Transverse colon (tissue), 4 donors: ENCODE data around the gene KCNQ2. TPM values are rescaled to one million over a fixed set of nuclear protein-coding genes. Genes with fewer than 3 reads are reported as not detected.

Source experiments
- DNase-seq: peaks from one replicate; pipeline ENCODE4 v3.0.0-alpha.2; 2019
- H3K27ac ChIP-seq, 4 donors: fragments of 200-600 bp; sonication (generic); 2 replicates each; pipeline ENCODE4 v1.5.1; 2016 to 2018; ENCODE audit warnings: inconsistent platforms in 4 of 4
- H3K27me3 ChIP-seq: fragments of 200-600 bp; sonication (generic); 2 replicates; pipeline ENCODE4 v1.5.1; 2017; ENCODE audit warnings: inconsistent platforms
- H3K36me3 ChIP-seq, 4 donors: fragments of 200-600 bp; sonication (generic); 2 replicates each; pipeline ENCODE4 v1.5.1; 2017 to 2019; ENCODE audit warnings: inconsistent platforms in 4 of 4
- H3K4me1 ChIP-seq, 4 donors: fragments of 200-600 bp; sonication (generic); 2 replicates each; pipeline ENCODE4 v1.5.1; 2017 to 2020; ENCODE audit warnings: inconsistent platforms in 4 of 4
- H3K4me3 ChIP-seq, 4 donors: fragments of 200-600 bp; sonication (generic); 1 replicate in 1 of 4; 2 replicates in 3 of 4; pipeline versions ENCODE4 v1.5.1 to v1.6.1; 2017 to 2019; ENCODE audit warnings: inconsistent platforms in 4 of 4
- H3K9me3 ChIP-seq, 2 donors: fragments of 200-600 bp; sonication (generic); 2 replicates each; pipeline ENCODE4 v1.5.1; 2017 to 2019; ENCODE audit warnings: inconsistent platforms in 2 of 2
- CTCF ChIP-seq, 5 experiments: fragments of 200-600 bp in 3 of 5; fragments of 450-650 bp in 2 of 5; sonication (generic) in 3 of 5; IDR thresholded peaks; 1 replicate in 2 of 5; 2 replicates in 3 of 5; pipeline ENCODE4 v1.5.1; 2016 to 2017; ENCODE audit warnings: antibody characterized with exemption in 5 of 5, inconsistent platforms in 3 of 5, mild to moderate bottlenecking in 2 of 5, moderate library complexity in 1 of 5
- EP300 ChIP-seq: sonication (generic); formaldehyde crosslinking; IDR thresholded peaks from one replicate; pipeline ENCODE4 v1.6.1; 2017; ENCODE audit warnings: antibody characterized with exemption, low read depth
- POLR2A ChIP-seq: fragments of 450-650 bp; IDR thresholded peaks from one replicate; pipeline ENCODE4 v1.6.1; 2016; ENCODE audit warnings: antibody characterized with exemption, mild to moderate bottlenecking, moderate library complexity
- POLR2AphosphoS5 ChIP-seq, 3 donors: sonication (generic); formaldehyde crosslinking; IDR thresholded peaks; one replicate each; pipeline ENCODE4 v1.6.1; 2016; ENCODE audit warnings: antibody characterized with exemption in 3 of 3
- WGBS, 2 donors: methylation state at CpG; one replicate each; pipeline ENCODE4 v1.1.5; 2018; ENCODE audit warnings: low coverage in 1 of 2; 5-methylcytosine and 5-hydroxymethylcytosine counted together
- in situ Hi-C, 4 donors: fragments of 200-750 bp; cut with MboI; loops; one replicate each; pipeline versions ENCODE4 v1.15.0 to v1.15.1; 2017; ENCODE audit warnings: low sequenced_read_pairs in 3 of 4, low pct_ligation_motif_present in 1 of 4, low pct_unique_long_range_greater_than_20kb in 1 of 4
- intact Hi-C: fragments of 100-400 bp; cut with DNase I; formaldehyde crosslinking; loops from one replicate; pipeline ENCODE4 v1.15.1; 2023; ENCODE audit warnings: low total_unique reads
- total RNA-seq, 4 donors: library from RNA; depleted of rRNA; stranded (reverse); fragments of >200 nt; gene quantifications; one replicate each; pipeline ENCODE4 v1.1.0, GENCODE V29; 2016

The KCNQ2 gene
- total RNA-seq, 4 donors from 2014 or later: 0.32 to 0.41 (median 0.37) TPM; not detected in 1

- intact Hi-C loops: no loop called here
These were observed 36.9 kb downstream of the KCNQ2 start for GRCh38 chr20:63435552-63435951.

DNA sequence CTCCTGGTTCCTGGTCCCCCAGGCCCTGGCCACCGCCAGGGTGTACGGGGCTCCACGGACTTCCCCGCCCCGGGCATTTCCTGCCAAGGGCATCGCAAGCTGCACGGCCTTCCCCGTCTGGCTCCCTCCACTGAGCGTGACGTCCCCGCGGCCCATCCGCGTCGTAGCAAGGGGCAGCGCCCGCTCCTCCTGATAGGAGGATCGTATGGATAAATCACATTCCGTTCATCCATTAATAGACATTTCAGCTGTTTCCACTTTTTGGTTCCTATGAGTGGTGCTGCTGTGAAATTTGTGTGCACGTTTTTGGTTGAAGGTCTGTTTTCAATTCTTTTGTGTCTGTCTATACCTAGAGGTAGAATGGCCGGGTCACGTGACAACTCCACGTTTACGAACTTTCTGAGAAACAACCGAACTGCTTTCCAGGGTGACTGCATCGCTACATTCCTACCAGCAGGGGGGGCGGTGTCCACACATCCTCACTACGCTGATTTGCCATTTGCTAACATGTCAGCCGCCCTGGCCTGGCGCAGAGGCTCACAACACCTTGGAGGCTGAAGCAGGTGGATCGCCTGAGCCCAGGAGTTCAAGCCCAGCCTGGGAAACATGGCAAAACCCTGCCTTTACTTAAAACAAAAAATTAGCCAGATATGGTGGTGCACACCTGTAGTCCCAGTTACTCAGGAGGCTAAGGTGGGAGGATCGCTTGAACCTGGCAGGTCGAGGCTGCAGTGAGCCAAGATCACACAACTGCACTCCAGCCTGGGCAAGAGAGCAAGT, 37.7 kb downstream of the KCNQ2 start:
- peaks cover 8% of the 10 kb centered on the region for H3K27me3 ChIP-seq
- in situ Hi-C loops (no loop called here), intact Hi-C loops (no loop called here)
- no peaks in the 10 kb centered on the region for H3K4me1 ChIP-seq
- no peak for TF ChIP-seq POLR2A
- peak; percentile 53 to 71 (median 64) for TF ChIP-seq CTCF (IDR thresholded peaks at IDR 0.05)
- no peak for TF ChIP-seq EP300
- H3K27ac ChIP-seq: no peak overlapping the region
- DNase-seq: peak; percentile 52
- WGBS, 2 donors: 17 to 46% methylated on average over 6 to 33 of the region's 33 CpGs
- H3K9me3 ChIP-seq: no peaks in the 10 kb centered on the region
- H3K36me3 ChIP-seq: no peaks in the 10 kb centered on the region
- no peak overlapping the region for H3K4me3 ChIP-seq

More at GRCh38 chr20:63435552-63435951, 36.9 kb downstream of the KCNQ2 start:
- Histone ChIP-seq H3K36me3 (no peaks in the 10 kb centered on the region), H3K4me3 (no peak overlapping the region), H3K27me3 (peaks cover 13% of the 10 kb centered on the region), H3K27ac (no peak overlapping the region), H3K4me1 (no peaks in the 10 kb centered on the region), H3K9me3 (no peaks in the 10 kb centered on the region)
- in situ Hi-C loops: no loop called here
- 40 to 57% methylated on average over 1 to 9 of the region's 9 CpGs for WGBS, 2 donors
- DNase-seq: no peak
- TF ChIP-seq POLR2AphosphoS5 (IDR thresholded peaks at IDR 0.05): no peak
- no peak for TF ChIP-seq POLR2A
- TF ChIP-seq EP300: no peak
- no peak for TF ChIP-seq CTCF (IDR thresholded peaks at IDR 0.05)

GRCh38 chr20:63433756-63434531, 38.5 kb downstream of the KCNQ2 start:
- WGBS, 2 donors: 83 to 85% methylated on average over 21 to 38 of the region's 39 CpGs
- in situ Hi-C loops: no loop called here
- Histone ChIP-seq H3K4me3 (no peak overlapping the region), H3K36me3 (no peaks in the 10 kb centered on the region), H3K9me3 (no peaks in the 10 kb centered on the region), H3K27me3 (peaks cover 12% of the 10 kb centered on the region), H3K27ac (no peak overlapping the region), H3K4me1 (no peaks in the 10 kb centered on the region)
- no peak for TF ChIP-seq POLR2AphosphoS5 (IDR thresholded peaks at IDR 0.05)
- no peak for TF ChIP-seq EP300
- TF ChIP-seq CTCF (IDR thresholded peaks at IDR 0.05): no peak
- TF ChIP-seq POLR2A: no peak
- intact Hi-C loops: no loop called here
- DNase-seq: no peak

DNA sequence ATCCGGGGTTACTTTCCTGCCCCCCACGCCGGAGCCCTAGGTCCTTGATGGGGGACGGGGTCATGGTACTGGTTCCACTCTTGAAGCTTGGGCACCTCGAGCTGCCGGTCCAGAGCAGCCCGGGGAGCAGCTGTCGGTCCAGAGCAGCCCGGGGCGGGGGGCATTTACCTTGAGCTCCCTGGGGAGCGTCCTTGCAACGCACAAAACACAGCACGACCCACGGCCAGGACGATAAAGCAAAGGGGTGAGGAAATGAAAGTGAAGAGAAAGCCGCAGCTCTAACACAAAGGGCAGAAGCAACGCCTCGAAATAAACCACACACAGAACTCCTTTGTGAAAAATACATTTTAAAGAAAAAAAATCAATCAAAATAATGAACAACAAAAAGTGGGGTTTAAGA, 39.1 kb downstream of the KCNQ2 start:
- Histone ChIP-seq H3K9me3 (no peaks in the 10 kb centered on the region), H3K27me3 (peaks cover 12% of the 10 kb centered on the region), H3K27ac (no peak overlapping the region), H3K4me3 (no peak overlapping the region), H3K4me1 (no peaks in the 10 kb centered on the region), H3K36me3 (no peaks in the 10 kb centered on the region)
- TF ChIP-seq POLR2A: no peak
- TF ChIP-seq CTCF (IDR thresholded peaks at IDR 0.05): no peak
- no peak for TF ChIP-seq EP300
- TF ChIP-seq POLR2AphosphoS5 (IDR thresholded peaks at IDR 0.05): no peak
- no peak for DNase-seq
- intact Hi-C loops (no loop called here), in situ Hi-C loops (no loop called here)
- 71% methylated on average over 18 of the region's 18 CpGs; no CpG with 5 or more reads in 1 of the 2 donors for WGBS, 2 donors
